Ovary (tissue), 3 donors: Measurements from ENCODE around the gene HIP1.
"Not testable (repeated sequence)": the region's sequence is repeated elsewhere in the genome, so short reads cannot be mapped to it uniquely, and the experiment has no call there.

Experiments
- CTCF ChIP-seq, 3 donors: fragments of 450-650 bp in 2 of 3; fragments of 200-600 bp in 1 of 3; IDR thresholded peaks; one replicate each; pipeline versions ENCODE4 v1.5.1 to v1.8.0; 2016 to 2022; ENCODE audit warnings: antibody characterized with exemption in 3 of 3, mild to moderate bottlenecking in 1 of 3
- POLR2A ChIP-seq: fragments of 450-650 bp; IDR thresholded peaks from one replicate; pipeline ENCODE4 v1.6.1; 2017; ENCODE audit warnings: antibody characterized with exemption, mild to moderate bottlenecking, moderate library complexity
- donor health status: DM: no; HTN: no; CAD: no.

GRCh38 chr7:75632587-75632986, 106.2 kb downstream of the HIP1 start:
- TF ChIP-seq CTCF (IDR thresholded peaks at IDR 0.05); POLR2A: not testable (repeated sequence)
